CD4-positive, CD25-positive, alpha-beta regulatory T cell (primary cell): ENCODE measurements around the gene CNTNAP4. TPM values are rescaled to one million over a fixed set of nuclear protein-coding genes. Genes with fewer than 3 reads are reported as not detected.

Experiments used
- ATAC-seq, 2 donors: fragments of 150-1000 bp; cut with Tn5 transposase; one replicate each; pipeline ENCODE4 v1.10.0; 2021; ENCODE audit warnings: low read depth in 2 of 2, moderate number of reproducible peaks in 2 of 2, moderate library complexity in 1 of 2
- DNase-seq, 3 donors: peaks; one replicate each; pipeline versions ENCODE4 v3.0.0 to v3.0.0-alpha.2; 2012 to 2022; ENCODE audit warnings: mixed read lengths in 1 of 3
- H3K27ac ChIP-seq: one replicate; pipeline ENCODE4 v1.7.0; 2013; ENCODE audit warnings: mild to moderate bottlenecking, low read length; ENCODE audit not compliant: insufficient read depth, poor library complexity, severe bottlenecking
- H3K27me3 ChIP-seq: one replicate; pipeline ENCODE4 v1.7.0; 2013; ENCODE audit warnings: low read length; ENCODE audit not compliant: control insufficient read depth, insufficient read depth
- H3K36me3 ChIP-seq: one replicate; pipeline ENCODE4 v1.7.0; 2013; ENCODE audit warnings: mild to moderate bottlenecking, low read length, moderate library complexity; ENCODE audit not compliant: control insufficient read depth, insufficient read depth
- H3K4me1 ChIP-seq: 2 replicates; pipeline ENCODE4 v1.7.0; 2013; ENCODE audit warnings: mild to moderate bottlenecking, low read length; ENCODE audit not compliant: insufficient read depth, control insufficient read depth, poor library complexity, severe bottlenecking
- H3K4me3 ChIP-seq: one replicate; pipeline ENCODE4 v1.7.0; 2013; ENCODE audit warnings: low read depth, mild to moderate bottlenecking, low read length, moderate library complexity
- H3K9me3 ChIP-seq, 2 experiments: 1 replicate in 1 of 2; 2 replicates in 1 of 2; pipeline ENCODE4 v1.7.0; 2013; ENCODE audit warnings: low read length in 2 of 2, mild to moderate bottlenecking in 1 of 2, moderate library complexity in 1 of 2; ENCODE audit not compliant: control insufficient read depth in 2 of 2
- H3K27ac Mint-ChIP-seq, 3 donors: one replicate each; pipeline ENCODE4 v1.8.0; 2020 to 2022; ENCODE audit warnings: mild to moderate bottlenecking in 3 of 3, mixed read lengths in 3 of 3, moderate library complexity in 2 of 3
- H3K27me3 Mint-ChIP-seq: one replicate; pipeline ENCODE4 v1.8.0; 2022; ENCODE audit warnings: mild to moderate bottlenecking, mixed read lengths
- H3K36me3 Mint-ChIP-seq: one replicate; pipeline ENCODE4 v1.8.0; 2020; ENCODE audit warnings: mixed read lengths
- H3K4me1 Mint-ChIP-seq, 4 donors: one replicate each; pipeline ENCODE4 v1.8.0; 2020 to 2022; ENCODE audit warnings: mixed read lengths in 4 of 4, mild to moderate bottlenecking in 1 of 4
- H3K4me3 Mint-ChIP-seq, 4 donors: one replicate each; pipeline ENCODE4 v1.8.0; 2020 to 2022; ENCODE audit warnings: mild to moderate bottlenecking in 4 of 4, mixed read lengths in 4 of 4, moderate library complexity in 3 of 4
- H3K9me3 Mint-ChIP-seq, 7 donors: one replicate each; pipeline ENCODE4 v1.8.0; 2020 to 2022; ENCODE audit warnings: mixed read lengths in 7 of 7, mild to moderate bottlenecking in 3 of 7, moderate library complexity in 2 of 7
- polyA plus RNA-seq, 4 donors: library from polyadenylated mRNA; unstranded; fragments of 300-500 nt; fragmentation: Illumina TruSeq; gene quantifications; one replicate each; pipeline ENCODE4 v1.2.3, GENCODE V29; 2021
- total RNA-seq: library from RNA; stranded (reverse); gene quantifications from one replicate; pipeline ENCODE4 v1.2.3, GENCODE V29; 2022

The CNTNAP4 gene
- total and polyA plus RNA-seq, 5 donors from 2014 or later = not detected

- H3K27me3 Mint-ChIP-seq = no peaks in the 10 kb centered on the region
- H3K36me3 Mint-ChIP-seq = no peaks in the 10 kb centered on the region
- Histone ChIP-seq H3K27me3 (no peaks in the 10 kb centered on the region), H3K27ac (no peak overlapping the region), H3K9me3 (no peaks in the 10 kb centered on the region), H3K4me1 (no peaks in the 10 kb centered on the region), H3K36me3 (no peaks in the 10 kb centered on the region), H3K4me3 (no peak overlapping the region)
- no peaks in the 10 kb centered on the region for H3K4me1 Mint-ChIP-seq
- no peak overlapping the region for H3K4me3 Mint-ChIP-seq
- peaks cover 0 to 8% (median 2%) of the 10 kb centered on the region in 7 donors for H3K9me3 Mint-ChIP-seq
- no peak overlapping the region for H3K27ac Mint-ChIP-seq
- no peak for ATAC-seq
- DNase-seq = no peak
These were observed 144.4 kb downstream of the CNTNAP4 start for GRCh38 chr16:76421571-76421970.

GRCh38 chr16:76428858-76429257, 151.7 kb downstream of the CNTNAP4 start:
- DNase-seq = no peak
- no peaks in the 10 kb centered on the region for H3K4me1 Mint-ChIP-seq
- H3K36me3 ChIP-seq = no peaks in the 10 kb centered on the region
- H3K9me3 ChIP-seq = no peaks in the 10 kb centered on the region
- no peak for ATAC-seq
- no peak overlapping the region for H3K4me3 ChIP-seq
- no peak overlapping the region for H3K4me3 Mint-ChIP-seq
- H3K27me3 Mint-ChIP-seq = no peaks in the 10 kb centered on the region
- H3K4me1 ChIP-seq = no peaks in the 10 kb centered on the region
- H3K27ac ChIP-seq = no peak overlapping the region
- no peak overlapping the region for H3K27ac Mint-ChIP-seq
- no peaks in the 10 kb centered on the region for H3K36me3 Mint-ChIP-seq
- H3K9me3 Mint-ChIP-seq = peaks cover 0 to 11% (median 2%) of the 10 kb centered on the region in 7 donors
- H3K27me3 ChIP-seq = no peaks in the 10 kb centered on the region

GRCh38 chr16:76441391-76441790, 164.2 kb downstream of the CNTNAP4 start:
- H3K27me3 ChIP-seq = no peaks in the 10 kb centered on the region

GRCh38 chr16:76441876-76442275, 164.7 kb downstream of the CNTNAP4 start:
- H3K4me1 Mint-ChIP-seq = no peaks in the 10 kb centered on the region
- no peak overlapping the region for H3K27ac Mint-ChIP-seq
- no peak overlapping the region for H3K4me3 Mint-ChIP-seq
- no peaks in the 10 kb centered on the region for H3K27me3 ChIP-seq
- ATAC-seq (no peak), DNase-seq (no peak)
- peaks cover 0 to 3% (median 2%) of the 10 kb centered on the region in 7 donors for H3K9me3 Mint-ChIP-seq
- H3K27me3 Mint-ChIP-seq = no peaks in the 10 kb centered on the region
- H3K36me3 ChIP-seq = no peaks in the 10 kb centered on the region
- H3K36me3 Mint-ChIP-seq = no peaks in the 10 kb centered on the region
- no peaks in the 10 kb centered on the region for H3K4me1 ChIP-seq
- no peak overlapping the region for H3K4me3 ChIP-seq
- no peak overlapping the region for H3K27ac ChIP-seq
- H3K9me3 ChIP-seq = no peaks in the 10 kb centered on the region

More at GRCh38 chr16:76441391-76441790, 164.2 kb downstream of the CNTNAP4 start:
- H3K4me3 ChIP-seq = no peak overlapping the region
- H3K27ac ChIP-seq = no peak overlapping the region
- Mint-ChIP-seq H3K27me3 (no peaks in the 10 kb centered on the region), H3K9me3 (peaks cover 0 to 2% (median under 1%) of the 10 kb centered on the region in 7 donors), H3K36me3 (no peaks in the 10 kb centered on the region), H3K4me3 (no peak overlapping the region), H3K27ac (no peak overlapping the region), H3K4me1 (no peaks in the 10 kb centered on the region)
- DNase-seq (no peak), ATAC-seq (no peak)
- H3K9me3 ChIP-seq = no peaks in the 10 kb centered on the region
- no peaks in the 10 kb centered on the region for H3K36me3 ChIP-seq
- H3K4me1 ChIP-seq = no peaks in the 10 kb centered on the region

GRCh38 chr16:76443973-76444372, 166.8 kb downstream of the CNTNAP4 start:
- Histone ChIP-seq H3K36me3 (no peaks in the 10 kb centered on the region), H3K27ac (no peak overlapping the region), H3K4me3 (no peak overlapping the region), H3K9me3 (no peaks in the 10 kb centered on the region), H3K4me1 (no peaks in the 10 kb centered on the region), H3K27me3 (no peaks in the 10 kb centered on the region)
- Mint-ChIP-seq H3K9me3 (peaks cover 0 to 3% (median 2%) of the 10 kb centered on the region in 7 donors), H3K4me3 (no peak overlapping the region), H3K27ac (no peak overlapping the region), H3K27me3 (no peaks in the 10 kb centered on the region), H3K36me3 (no peaks in the 10 kb centered on the region), H3K4me1 (no peaks in the 10 kb centered on the region)
- no peak for ATAC-seq
- DNase-seq = no peak

GRCh38 chr16:76444832-76445231, 167.6 kb downstream of the CNTNAP4 start:
- H3K36me3 Mint-ChIP-seq = no peaks in the 10 kb centered on the region

GRCh38 chr16:76445815-76446214, 168.6 kb downstream of the CNTNAP4 start:
- no peaks in the 10 kb centered on the region for H3K36me3 Mint-ChIP-seq

More at GRCh38 chr16:76444832-76445231, 167.6 kb downstream of the CNTNAP4 start:
- Histone ChIP-seq H3K27me3 (no peaks in the 10 kb centered on the region), H3K9me3 (no peaks in the 10 kb centered on the region), H3K4me1 (no peaks in the 10 kb centered on the region), H3K27ac (no peak overlapping the region), H3K4me3 (no peak overlapping the region), H3K36me3 (no peaks in the 10 kb centered on the region)
- H3K27ac Mint-ChIP-seq = no peak overlapping the region
- DNase-seq = no peak
- no peaks in the 10 kb centered on the region for H3K27me3 Mint-ChIP-seq
- ATAC-seq = no peak
- H3K4me3 Mint-ChIP-seq = no peak overlapping the region
- peaks cover 0 to 3% (median 2%) of the 10 kb centered on the region in 7 donors for H3K9me3 Mint-ChIP-seq
- no peaks in the 10 kb centered on the region for H3K4me1 Mint-ChIP-seq

GRCh38 chr16:76446251-76446650, 169.1 kb downstream of the CNTNAP4 start:
- Histone ChIP-seq H3K4me3 (no peak overlapping the region), H3K36me3 (no peaks in the 10 kb centered on the region), H3K4me1 (no peaks in the 10 kb centered on the region), H3K27me3 (no peaks in the 10 kb centered on the region), H3K27ac (no peak overlapping the region), H3K9me3 (no peaks in the 10 kb centered on the region)
- ATAC-seq = no peak
- DNase-seq = no peak
- no peaks in the 10 kb centered on the region for H3K4me1 Mint-ChIP-seq
- no peak overlapping the region for H3K27ac Mint-ChIP-seq
- H3K4me3 Mint-ChIP-seq = no peak overlapping the region
- H3K36me3 Mint-ChIP-seq = no peaks in the 10 kb centered on the region
- peaks cover 0 to 3% (median 2%) of the 10 kb centered on the region in 7 donors for H3K9me3 Mint-ChIP-seq
- H3K27me3 Mint-ChIP-seq = no peaks in the 10 kb centered on the region

More at GRCh38 chr16:76445815-76446214, 168.6 kb downstream of the CNTNAP4 start:
- no peak for ATAC-seq
- Mint-ChIP-seq H3K9me3 (peaks cover 0 to 3% (median 2%) of the 10 kb centered on the region in 7 donors), H3K27ac (no peak overlapping the region), H3K4me3 (no peak overlapping the region), H3K4me1 (no peaks in the 10 kb centered on the region), H3K27me3 (no peaks in the 10 kb centered on the region)
- no peak overlapping the region for H3K4me3 ChIP-seq
- no peak for DNase-seq
- H3K27ac ChIP-seq = no peak overlapping the region
- H3K27me3 ChIP-seq = no peaks in the 10 kb centered on the region
- no peaks in the 10 kb centered on the region for H3K4me1 ChIP-seq
- no peaks in the 10 kb centered on the region for H3K9me3 ChIP-seq
- no peaks in the 10 kb centered on the region for H3K36me3 ChIP-seq
